Naive thymus-derived CD4-positive, alpha-beta T cell (primary cell): ENCODE data around the gene SH3RF3. TPM values are rescaled to one million over a fixed set of nuclear protein-coding genes. Genes with fewer than 3 reads are reported as not detected.

Experiments
- ATAC-seq: fragments of 150-1000 bp; cut with Tn5 transposase; 2 replicates; pipeline ENCODE4 v1.10.0; 2021; ENCODE audit warnings: mild to moderate bottlenecking, moderate library complexity
- CTCF ChIA-PET: fragments of 350-600 bp; sonication (Branson Sonifier 250); formaldehyde crosslinking; loops from one replicate; lab custom pipeline; 2021; ENCODE audit warnings: antibody characterized with exemption; lab: Charles Lee
- POLR2A ChIA-PET: fragments of 350-600 bp; sonication (Branson Sonifier 250); formaldehyde crosslinking; loops from one replicate; lab custom pipeline; 2021; ENCODE audit warnings: antibody characterized with exemption, inconsistent platforms; lab: Charles Lee
- DNase-seq, 9 donors: peaks; one replicate each; pipeline versions ENCODE4 v3.0.0 to v3.0.0-alpha.2; 2020 to 2022; ENCODE audit warnings: mixed read lengths in 1 of 9
- H3K27ac ChIP-seq: one replicate; pipeline ENCODE4 v1.7.0; 2013; ENCODE audit warnings: mild to moderate bottlenecking, low read depth, low read length, moderate library complexity
- H3K27me3 ChIP-seq, 2 donors: one replicate each; pipeline ENCODE4 v1.7.0; 2013; ENCODE audit warnings: low read length in 2 of 2, mild to moderate bottlenecking in 2 of 2, moderate library complexity in 2 of 2; ENCODE audit not compliant: control insufficient read depth in 2 of 2, insufficient read depth in 2 of 2
- H3K36me3 ChIP-seq, 3 experiments: 1 replicate in 2 of 3; 2 replicates in 1 of 3; pipeline ENCODE4 v1.7.0; 2013; ENCODE audit warnings: low read length in 3 of 3, mild to moderate bottlenecking in 3 of 3, moderate library complexity in 1 of 3; ENCODE audit not compliant: insufficient read depth in 3 of 3, control insufficient read depth in 2 of 3
- H3K4me1 ChIP-seq, 2 donors: one replicate each; pipeline ENCODE4 v1.7.0; 2013; ENCODE audit warnings: low read length in 2 of 2, mild to moderate bottlenecking in 2 of 2, moderate library complexity in 1 of 2; ENCODE audit not compliant: control insufficient read depth in 2 of 2, insufficient read depth in 2 of 2
- H3K4me3 ChIP-seq: 2 replicates; pipeline ENCODE4 v1.7.0; 2013; ENCODE audit warnings: mild to moderate bottlenecking, low read length
- H3K9me3 ChIP-seq, 3 experiments: 1 replicate in 2 of 3; 2 replicates in 1 of 3; pipeline ENCODE4 v1.7.0; 2013; ENCODE audit warnings: low read length in 3 of 3; ENCODE audit not compliant: control insufficient read depth in 2 of 3
- H3K27ac Mint-ChIP-seq, 9 donors: one replicate each; pipeline ENCODE4 v1.8.0; 2020 to 2022; ENCODE audit warnings: mixed read lengths in 9 of 9, mild to moderate bottlenecking in 8 of 9, moderate library complexity in 5 of 9, inconsistent platforms in 2 of 9
- H3K27me3 Mint-ChIP-seq, 5 donors: one replicate each; pipeline ENCODE4 v1.8.0; 2021 to 2022; ENCODE audit warnings: mixed read lengths in 5 of 5, mild to moderate bottlenecking in 1 of 5
- H3K36me3 Mint-ChIP-seq, 5 donors: one replicate each; pipeline ENCODE4 v1.8.0; 2020 to 2022; ENCODE audit warnings: mixed read lengths in 5 of 5, mild to moderate bottlenecking in 3 of 5, inconsistent platforms in 1 of 5
- H3K4me1 Mint-ChIP-seq, 7 donors: one replicate each; pipeline ENCODE4 v1.8.0; 2020 to 2022; ENCODE audit warnings: mixed read lengths in 7 of 7, mild to moderate bottlenecking in 3 of 7, inconsistent platforms in 1 of 7
- H3K4me3 Mint-ChIP-seq, 10 donors: one replicate each; pipeline ENCODE4 v1.8.0; 2020 to 2022; ENCODE audit warnings: mild to moderate bottlenecking in 10 of 10, mixed read lengths in 10 of 10, moderate library complexity in 6 of 10, inconsistent platforms in 2 of 10
- H3K9me3 Mint-ChIP-seq, 11 donors: one replicate each; pipeline ENCODE4 v1.8.0; 2020 to 2022; ENCODE audit warnings: mixed read lengths in 11 of 11, mild to moderate bottlenecking in 4 of 11, inconsistent platforms in 1 of 11, moderate library complexity in 1 of 11
- intact Hi-C, 2 donors: fragments of 100-400 bp; cut with micrococcal nuclease; formaldehyde crosslinking; loops; one replicate each; pipeline ENCODE4 v1.15.1; 2023
- polyA plus RNA-seq, 2 donors: library from polyadenylated mRNA; unstranded; fragments of 300-500 nt; fragmentation: Illumina TruSeq; gene quantifications; one replicate each; pipeline ENCODE4 v1.2.3, GENCODE V29; 2021
- total RNA-seq, 6 experiments: library from RNA in 5 of 6; stranded (reverse) in 5 of 6; gene quantifications; 1 replicate in 5 of 6; 2 replicates in 1 of 6; pipeline ENCODE4 v1.2.3 and lab custom pipeline; 2021 to 2026

Gene SH3RF3
- total and polyA plus RNA-seq, 7 experiments from 2014 or later, result 0.19 to 11.5 (median 4.8) TPM

DNA sequence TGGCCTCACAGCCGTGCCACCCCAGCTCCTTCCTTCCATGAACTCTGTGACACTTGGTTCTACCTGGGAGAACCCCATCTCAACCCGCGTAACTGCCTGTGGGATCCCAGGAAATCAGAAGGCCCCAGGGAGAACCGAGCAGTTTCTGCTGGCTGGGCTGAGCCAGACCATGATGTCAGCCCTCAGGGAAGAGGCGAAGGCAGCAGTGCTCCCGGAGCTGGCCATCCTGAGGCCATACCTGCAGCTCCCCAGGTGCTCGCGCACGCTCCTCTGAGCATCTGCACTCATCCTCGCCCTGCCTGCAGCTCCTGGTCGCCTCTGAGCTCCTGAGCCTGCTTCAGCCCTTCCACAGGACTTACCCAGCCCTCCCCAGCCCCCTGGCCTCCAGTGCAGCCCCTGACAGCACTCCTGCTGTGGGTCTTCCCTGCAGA lies 298.7 kb downstream of the SH3RF3 start:
- Histone ChIP-seq H3K27ac (no peak overlapping the region), H3K27me3 (no peaks in the 10 kb centered on the region), H3K36me3 (no peaks in the 10 kb centered on the region), H3K4me3 (no peak overlapping the region), H3K4me1 (no peaks in the 10 kb centered on the region), H3K9me3 (no peaks in the 10 kb centered on the region)
- Mint-ChIP-seq H3K27ac (no peak overlapping the region), H3K27me3 (peaks cover 0 to 4% (median 0%) of the 10 kb centered on the region in 5 donors), H3K36me3 (peaks cover 0 to 31% (median 3%) of the 10 kb centered on the region in 5 donors), H3K4me3 (no peak overlapping the region), H3K9me3 (no peaks in the 10 kb centered on the region), H3K4me1 (no peaks in the 10 kb centered on the region)
- ChIA-PET POLR2A (interaction anchor here (0.6 kb wide), 1 partner anchor 88 kb away, joined by 3 read pairs; no protein-coding TSS in a partner anchor), CTCF (no interaction called here)
- ATAC-seq (no peak), DNase-seq (no peak)
- intact Hi-C loops, result no loop called here

- CTCF ChIA-PET, result no interaction called here
- no peak overlapping the region for H3K4me3 ChIP-seq
- no peaks in the 10 kb centered on the region for H3K9me3 ChIP-seq
- H3K9me3 Mint-ChIP-seq, result no peaks in the 10 kb centered on the region
- POLR2A ChIA-PET, result no interaction called here
- intact Hi-C loops, result no loop called here
- no peaks in the 10 kb centered on the region for H3K4me1 ChIP-seq
- no peak overlapping the region for H3K27ac Mint-ChIP-seq
- no peaks in the 10 kb centered on the region for H3K4me1 Mint-ChIP-seq
- ATAC-seq (no peak), DNase-seq (no peak)
- peaks cover 0 to 34% (median 3%) of the 10 kb centered on the region in 5 donors for H3K36me3 Mint-ChIP-seq
- H3K27me3 Mint-ChIP-seq, result peaks cover 0 to 4% (median 0%) of the 10 kb centered on the region in 5 donors
- no peak overlapping the region for H3K4me3 Mint-ChIP-seq
- H3K27me3 ChIP-seq, result no peaks in the 10 kb centered on the region
- H3K36me3 ChIP-seq, result no peaks in the 10 kb centered on the region
- H3K27ac ChIP-seq, result no peak overlapping the region
These were observed 299.3 kb downstream of the SH3RF3 start for GRCh38 chr2:109428281-109428680.

- Mint-ChIP-seq H3K4me3 (no peak overlapping the region), H3K4me1 (no peaks in the 10 kb centered on the region), H3K9me3 (no peaks in the 10 kb centered on the region), H3K36me3 (peaks cover 0 to 31% (median 3%) of the 10 kb centered on the region in 5 donors), H3K27ac (no peak overlapping the region), H3K27me3 (peaks cover 0 to 4% (median 0%) of the 10 kb centered on the region in 5 donors)
- POLR2A ChIA-PET, result no interaction called here
- DNase-seq (no peak), ATAC-seq (no peak)
- Histone ChIP-seq H3K27ac (no peak overlapping the region), H3K27me3 (no peaks in the 10 kb centered on the region), H3K4me1 (no peaks in the 10 kb centered on the region), H3K36me3 (no peaks in the 10 kb centered on the region), H3K4me3 (no peak overlapping the region), H3K9me3 (no peaks in the 10 kb centered on the region)
- intact Hi-C loops, result no loop called here
- CTCF ChIA-PET, result no interaction called here
These were observed 300.0 kb downstream of the SH3RF3 start for GRCh38 chr2:109428841-109429566.

DNA sequence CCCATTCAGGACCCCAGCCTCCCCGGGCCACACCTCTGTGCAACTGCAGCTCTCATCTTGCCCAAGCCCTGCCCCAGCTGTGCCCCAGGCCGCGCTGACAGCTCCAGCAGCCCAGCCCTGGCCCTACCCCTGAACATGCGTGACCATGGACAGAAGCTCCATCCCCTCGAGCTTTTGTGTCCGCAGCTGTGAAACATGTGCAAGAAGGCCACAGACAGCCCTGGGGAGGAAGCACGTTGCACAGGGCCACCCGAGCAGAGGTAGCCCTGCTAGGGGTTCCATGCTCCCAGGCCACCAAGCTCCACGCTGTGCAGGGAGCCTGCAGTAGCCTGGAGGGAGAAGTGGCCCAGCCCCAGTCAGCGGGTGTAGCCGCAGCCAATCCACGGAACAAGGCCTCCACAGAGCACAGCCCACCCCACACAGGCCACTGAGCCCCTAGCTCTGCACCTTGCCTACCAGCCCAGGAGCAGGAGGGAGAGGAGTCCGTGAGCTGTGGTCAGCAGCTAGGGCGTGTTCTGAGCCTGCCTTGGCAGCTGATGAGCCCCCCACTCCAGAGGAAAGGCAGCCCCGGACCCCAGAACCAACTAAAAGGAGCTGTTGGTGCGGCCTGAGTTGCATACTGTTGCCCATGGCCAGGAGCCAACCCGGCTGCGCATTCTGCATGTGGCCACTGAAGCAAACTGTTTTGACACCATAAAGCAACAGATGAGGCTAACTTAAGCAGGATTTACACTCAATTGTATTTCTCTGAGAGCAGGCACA lies 300.7 kb downstream of the SH3RF3 start:
- peak; percentile 24 for ATAC-seq
- H3K36me3 ChIP-seq, result no peaks in the 10 kb centered on the region
- peaks cover 0 to 35% (median 4%) of the 10 kb centered on the region in 5 donors for H3K36me3 Mint-ChIP-seq
- DNase-seq, result no peak
- H3K9me3 ChIP-seq, result no peaks in the 10 kb centered on the region
- peaks cover 0 to 4% (median 0%) of the 10 kb centered on the region in 5 donors for H3K27me3 Mint-ChIP-seq
- no peaks in the 10 kb centered on the region for H3K27me3 ChIP-seq
- no peaks in the 10 kb centered on the region for H3K4me1 ChIP-seq
- no peak overlapping the region for H3K27ac ChIP-seq
- no peaks in the 10 kb centered on the region for H3K4me1 Mint-ChIP-seq
- no peak overlapping the region for H3K4me3 ChIP-seq
- H3K4me3 Mint-ChIP-seq, result no peak overlapping the region
- CTCF ChIA-PET, result no interaction called here
- POLR2A ChIA-PET, result no interaction called here
- no peaks in the 10 kb centered on the region for H3K9me3 Mint-ChIP-seq
- intact Hi-C loops, result no loop called here
- no peak overlapping the region for H3K27ac Mint-ChIP-seq

DNA sequence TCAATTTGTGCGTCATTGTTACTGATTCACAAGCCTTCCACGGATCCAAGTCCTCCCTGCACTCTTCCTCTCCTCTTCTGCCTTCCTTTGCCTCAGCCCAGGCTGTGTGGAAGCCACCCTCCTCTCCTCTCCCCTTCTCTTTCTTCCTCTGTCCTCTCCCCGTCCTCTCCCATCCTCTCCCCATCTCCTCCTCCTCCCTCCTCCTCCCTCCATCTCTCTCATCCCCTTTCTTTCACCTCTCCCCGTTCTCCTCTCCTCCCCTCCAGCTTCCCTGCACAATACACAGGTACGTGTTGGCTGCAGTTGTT lies 301.3 kb downstream of the SH3RF3 start:
- Mint-ChIP-seq H3K27me3 (peaks cover 0 to 4% (median 0%) of the 10 kb centered on the region in 5 donors), H3K4me1 (no peaks in the 10 kb centered on the region), H3K36me3 (peaks cover 0 to 36% (median 4%) of the 10 kb centered on the region in 5 donors), H3K9me3 (no peaks in the 10 kb centered on the region), H3K4me3 (no peak overlapping the region), H3K27ac (peak overlapping the region in 1 of 9 donors; percentile 31)
- intact Hi-C loops, result no loop called here
- ChIA-PET CTCF (no interaction called here), POLR2A (no interaction called here)
- no peaks in the 10 kb centered on the region for H3K9me3 ChIP-seq
- no peaks in the 10 kb centered on the region for H3K27me3 ChIP-seq
- no peak for ATAC-seq
- no peak overlapping the region for H3K4me3 ChIP-seq
- no peaks in the 10 kb centered on the region for H3K4me1 ChIP-seq
- no peaks in the 10 kb centered on the region for H3K36me3 ChIP-seq
- no peak for DNase-seq
- no peak overlapping the region for H3K27ac ChIP-seq

- POLR2A ChIA-PET, result no interaction called here
- Mint-ChIP-seq H3K4me1 (no peaks in the 10 kb centered on the region), H3K27me3 (no peaks in the 10 kb centered on the region), H3K4me3 (no peak overlapping the region), H3K9me3 (no peaks in the 10 kb centered on the region), H3K27ac (no peak overlapping the region), H3K36me3 (peaks cover 0 to 44% (median 10%) of the 10 kb centered on the region in 5 donors)
- no peaks in the 10 kb centered on the region for H3K4me1 ChIP-seq
- no peak overlapping the region for H3K27ac ChIP-seq
- H3K9me3 ChIP-seq, result no peaks in the 10 kb centered on the region
- no peaks in the 10 kb centered on the region for H3K27me3 ChIP-seq
- no peak overlapping the region for H3K4me3 ChIP-seq
- intact Hi-C loops, result no loop called here
- CTCF ChIA-PET, result no interaction called here
- no peak for ATAC-seq
- peaks cover 0 to 8% (median 0%) of the 10 kb centered on the region in 3 experiments for H3K36me3 ChIP-seq
- DNase-seq, result no peak
These were observed 303.4 kb downstream of the SH3RF3 start for GRCh38 chr2:109432421-109432820.
